ENCODE results near the gene FRMD4A. TPM values are rescaled to one million over a fixed set of nuclear protein-coding genes. Genes with fewer than 3 reads are reported as not detected.

Gene FRMD4A
- total RNA-seq, 2 experiments from 2014 or later, result 0.17 TPM; not detected in 1

- H3K4me2 ChIP-seq (ENCODE audit: low read length), result no peak overlapping the region
- DNase-seq (ENCODE audit: low spot score), result no peak
- no peak for TF ChIP-seq EZH2phosphoT487 (IDR thresholded peaks at IDR 0.05; ENCODE audit: borderline replicate concordance, low read depth, low read length)
- TF ChIP-seq, protein P1, sequence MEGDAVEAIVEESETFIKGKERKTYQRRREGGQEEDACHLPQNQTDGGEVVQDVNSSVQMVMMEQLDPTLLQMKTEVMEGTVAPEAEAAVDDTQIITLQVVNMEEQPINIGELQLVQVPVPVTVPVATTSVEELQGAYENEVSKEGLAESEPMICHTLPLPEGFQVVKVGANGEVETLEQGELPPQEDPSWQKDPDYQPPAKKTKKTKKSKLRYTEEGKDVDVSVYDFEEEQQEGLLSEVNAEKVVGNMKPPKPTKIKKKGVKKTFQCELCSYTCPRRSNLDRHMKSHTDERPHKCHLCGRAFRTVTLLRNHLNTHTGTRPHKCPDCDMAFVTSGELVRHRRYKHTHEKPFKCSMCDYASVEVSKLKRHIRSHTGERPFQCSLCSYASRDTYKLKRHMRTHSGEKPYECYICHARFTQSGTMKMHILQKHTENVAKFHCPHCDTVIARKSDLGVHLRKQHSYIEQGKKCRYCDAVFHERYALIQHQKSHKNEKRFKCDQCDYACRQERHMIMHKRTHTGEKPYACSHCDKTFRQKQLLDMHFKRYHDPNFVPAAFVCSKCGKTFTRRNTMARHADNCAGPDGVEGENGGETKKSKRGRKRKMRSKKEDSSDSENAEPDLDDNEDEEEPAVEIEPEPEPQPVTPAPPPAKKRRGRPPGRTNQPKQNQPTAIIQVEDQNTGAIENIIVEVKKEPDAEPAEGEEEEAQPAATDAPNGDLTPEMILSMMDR (conservative IDR thresholded peaks at IDR 0.05; ENCODE audit: low read length), result no peak
- no peak overlapping the region for H3K4me3 ChIP-seq (ENCODE audit: low read depth, low read length, poor library complexity, severe bottlenecking)
- no peaks in the 10 kb centered on the region for H3K4me1 ChIP-seq (ENCODE audit: insufficient read depth, low read length, poor library complexity, severe bottlenecking)
- H3K9me2 ChIP-seq (ENCODE audit: insufficient read depth, low read length), result no peaks in the 10 kb centered on the region
- H3K79me2 ChIP-seq (ENCODE audit: insufficient read depth, low read depth, low read length), result no peaks in the 10 kb centered on the region
- intact Hi-C loops (cut with micrococcal nuclease; ENCODE audit: unreplicated experiment), result no loop called here
- H2AFZ ChIP-seq (ENCODE audit: low read length), result no peak overlapping the region
- POLR2A ChIA-PET, result interaction anchor here (2.2 kb wide), 1 partner anchor 9 kb away, joined by 8 read pairs; no protein-coding TSS in a partner anchor
- BruUV-seq (replicated peaks), result no TSS peak
- no peak overlapping the region for H3K27ac ChIP-seq (ENCODE audit: low read depth, low read length, poor library complexity, severe bottlenecking)
- CTCF ChIA-PET (ENCODE audit: unreplicated experiment), result no interaction called here
- H4K20me1 ChIP-seq (ENCODE audit: insufficient read depth, low read length), result no peaks in the 10 kb centered on the region
- no peaks in the 10 kb centered on the region for H3K9me3 ChIP-seq (ENCODE audit: low read length)
- no peaks in the 10 kb centered on the region for H3K36me3 ChIP-seq (ENCODE audit: insufficient read depth, low read length)
Measured at GRCh38 chr10:13668126-13668525, 662.6 kb downstream of the FRMD4A start.

DNA sequence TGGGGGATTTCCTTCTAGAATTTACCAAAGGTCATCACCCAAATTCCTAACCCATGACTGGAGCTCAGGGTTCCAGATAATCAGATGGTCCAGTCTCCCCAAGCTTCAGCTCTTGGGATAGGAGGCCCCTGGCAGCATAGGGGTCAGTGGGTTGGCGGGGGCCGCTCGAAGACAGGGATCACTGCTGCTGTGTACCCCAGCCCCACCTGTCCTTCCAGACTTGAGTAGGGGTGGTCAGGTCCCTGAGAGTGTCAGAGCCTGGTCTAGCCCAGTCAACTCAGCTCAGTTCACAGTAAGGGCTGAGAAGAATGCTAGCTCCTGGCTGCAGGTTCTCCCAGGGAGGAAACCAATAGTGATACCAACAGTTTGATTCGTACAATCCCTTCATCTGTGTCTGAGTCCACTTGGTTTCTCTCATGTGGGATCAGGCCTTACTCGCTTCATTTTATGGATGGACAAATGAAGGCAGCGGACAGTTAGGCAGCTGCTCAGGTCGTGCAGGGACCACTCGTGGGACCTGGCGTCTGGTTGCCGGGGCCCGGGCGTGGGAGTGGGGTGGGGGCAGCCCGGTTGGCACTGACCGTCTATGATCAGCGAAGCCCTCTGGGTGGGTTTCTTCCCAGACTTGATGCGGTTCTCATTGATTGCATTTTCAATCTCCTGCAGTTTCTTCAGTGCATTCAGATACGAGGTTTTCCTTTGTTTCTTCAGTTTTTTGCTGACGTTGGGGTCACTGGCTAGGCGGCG, 665.0 kb downstream of the FRMD4A start:
- no peak overlapping the region for H3K27ac ChIP-seq (ENCODE audit: low read depth, low read length, poor library complexity, severe bottlenecking)
- H3K9me3 ChIP-seq (ENCODE audit: low read length), result no peaks in the 10 kb centered on the region
- DNase-seq (ENCODE audit: low spot score), result no peak
- no peaks in the 10 kb centered on the region for H3K36me3 ChIP-seq (ENCODE audit: insufficient read depth, low read length)
- H3K79me2 ChIP-seq (ENCODE audit: insufficient read depth, low read depth, low read length), result no peaks in the 10 kb centered on the region
- H3K4me1 ChIP-seq (ENCODE audit: insufficient read depth, low read length, poor library complexity, severe bottlenecking), result no peaks in the 10 kb centered on the region
- no peaks in the 10 kb centered on the region for H4K20me1 ChIP-seq (ENCODE audit: insufficient read depth, low read length)
- TF ChIP-seq, protein P1 (conservative IDR thresholded peaks at IDR 0.05; ENCODE audit: low read length), result no peak
- TF ChIP-seq EZH2phosphoT487 (IDR thresholded peaks at IDR 0.05; ENCODE audit: borderline replicate concordance, low read depth, low read length), result no peak
- ChIA-PET CTCF (ENCODE audit: unreplicated experiment) (no interaction called here), POLR2A (interaction anchor here (0.6 to 1.1 kb wide), 2 partner anchors 28 to 535 kb away, joined by 3 read pairs; no protein-coding TSS in a partner anchor)
- no peak overlapping the region for H2AFZ ChIP-seq (ENCODE audit: low read length)
- no peaks in the 10 kb centered on the region for H3K9me2 ChIP-seq (ENCODE audit: insufficient read depth, low read length)
- intact Hi-C loops (cut with micrococcal nuclease; ENCODE audit: unreplicated experiment), result no loop called here
- no TSS peak for BruUV-seq (replicated peaks)
- H3K4me2 ChIP-seq (ENCODE audit: low read length), result no peak overlapping the region
- H3K4me3 ChIP-seq (ENCODE audit: low read depth, low read length, poor library complexity, severe bottlenecking), result no peak overlapping the region

GRCh38 chr10:13661256-13661655, 669.5 kb downstream of the FRMD4A start:
- no TSS peak for BruUV-seq (replicated peaks)
- intact Hi-C loops (cut with micrococcal nuclease; ENCODE audit: unreplicated experiment), result no loop called here
- H3K4me2 ChIP-seq (ENCODE audit: low read length), result no peak overlapping the region
- TF ChIP-seq, protein P1 (conservative IDR thresholded peaks at IDR 0.05; ENCODE audit: low read length), result no peak
- no peak for TF ChIP-seq EZH2phosphoT487 (IDR thresholded peaks at IDR 0.05; ENCODE audit: borderline replicate concordance, low read depth, low read length)
- no peaks in the 10 kb centered on the region for H3K36me3 ChIP-seq (ENCODE audit: insufficient read depth, low read length)
- no peaks in the 10 kb centered on the region for H3K4me1 ChIP-seq (ENCODE audit: insufficient read depth, low read length, poor library complexity, severe bottlenecking)
- H2AFZ ChIP-seq (ENCODE audit: low read length), result no peak overlapping the region
- no peaks in the 10 kb centered on the region for H3K79me2 ChIP-seq (ENCODE audit: insufficient read depth, low read depth, low read length)
- no peaks in the 10 kb centered on the region for H3K9me3 ChIP-seq (ENCODE audit: low read length)
- DNase-seq (ENCODE audit: low spot score), result no peak
- ChIA-PET POLR2A (interaction anchor here (0.6 kb wide), 1 partner anchor 458 kb away, joined by 3 read pairs; no protein-coding TSS in a partner anchor), CTCF (ENCODE audit: unreplicated experiment) (no interaction called here)
- no peak overlapping the region for H3K27ac ChIP-seq (ENCODE audit: low read depth, low read length, poor library complexity, severe bottlenecking)
- H4K20me1 ChIP-seq (ENCODE audit: insufficient read depth, low read length), result no peaks in the 10 kb centered on the region
- no peaks in the 10 kb centered on the region for H3K9me2 ChIP-seq (ENCODE audit: insufficient read depth, low read length)
- H3K4me3 ChIP-seq (ENCODE audit: low read depth, low read length, poor library complexity, severe bottlenecking), result no peak overlapping the region
